Activated T-cell treated with anti-CD3 and anti-CD28 coated beads, Interleukin-2, amount 50 U/mL, for 1 hour (primary cell): ENCODE results near the gene FAR2.
"Not testable (repeated sequence)": the region's sequence is repeated elsewhere in the genome, so short reads cannot be mapped to it uniquely, and the experiment has no call there.

ENCODE experiments used
- DNase-seq: peaks from one replicate; pipeline ENCODE4 v3.0.0-alpha.2; 2020

The FAR2 gene

DNA sequence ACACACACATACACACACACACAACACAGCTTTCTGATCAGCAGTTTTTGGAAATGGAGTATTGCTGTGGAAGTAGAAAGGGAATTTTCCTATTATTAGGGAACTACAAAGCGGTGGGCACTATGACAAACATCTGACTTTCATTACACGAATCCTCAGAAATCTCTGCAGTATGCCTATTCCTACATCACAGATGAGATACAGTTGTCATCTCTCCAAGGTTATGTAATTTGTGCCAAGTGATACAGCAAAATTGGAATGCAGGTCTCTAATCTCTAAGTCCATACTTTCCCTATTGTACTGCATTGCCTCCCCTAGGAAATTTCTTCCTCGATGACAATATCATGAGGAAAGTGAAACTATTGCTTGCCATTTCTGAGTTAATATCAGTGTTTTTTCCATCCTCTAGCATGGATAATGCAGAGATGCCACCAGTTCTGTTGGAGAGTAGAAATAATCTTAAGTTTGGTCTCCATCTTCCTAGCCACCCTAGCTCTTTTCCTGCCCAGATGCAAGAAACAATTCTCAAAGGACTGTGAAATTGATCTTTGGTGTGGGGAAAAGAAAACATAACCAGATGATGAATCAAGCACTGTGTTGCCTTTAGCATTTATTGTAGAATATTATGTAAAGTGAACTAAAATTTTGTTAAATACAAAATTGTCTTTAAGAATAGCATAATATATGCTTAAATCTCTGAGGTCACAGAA is 137.2 kb downstream of the FAR2 start:
- no peak for DNase-seq

DNA sequence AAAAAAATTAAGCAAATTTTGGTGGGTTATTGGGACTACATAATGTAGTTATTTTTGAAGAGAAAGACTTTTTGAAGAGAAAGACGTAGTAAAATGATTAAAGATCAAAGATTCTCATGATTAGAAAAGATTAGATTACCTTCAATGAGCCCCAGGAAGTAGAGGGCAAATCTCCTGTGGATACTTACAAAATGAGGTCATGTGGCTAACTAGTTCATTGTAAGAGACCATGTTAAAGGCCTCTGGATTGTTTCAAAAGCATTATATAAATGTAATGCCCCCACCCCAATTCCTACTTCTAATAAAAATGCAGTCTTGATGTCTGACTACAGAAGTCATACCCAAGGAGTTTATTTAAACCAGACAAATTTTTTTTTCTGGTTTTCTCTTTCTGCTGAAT is 138.5 kb downstream of the FAR2 start:
- no peak for DNase-seq

DNA sequence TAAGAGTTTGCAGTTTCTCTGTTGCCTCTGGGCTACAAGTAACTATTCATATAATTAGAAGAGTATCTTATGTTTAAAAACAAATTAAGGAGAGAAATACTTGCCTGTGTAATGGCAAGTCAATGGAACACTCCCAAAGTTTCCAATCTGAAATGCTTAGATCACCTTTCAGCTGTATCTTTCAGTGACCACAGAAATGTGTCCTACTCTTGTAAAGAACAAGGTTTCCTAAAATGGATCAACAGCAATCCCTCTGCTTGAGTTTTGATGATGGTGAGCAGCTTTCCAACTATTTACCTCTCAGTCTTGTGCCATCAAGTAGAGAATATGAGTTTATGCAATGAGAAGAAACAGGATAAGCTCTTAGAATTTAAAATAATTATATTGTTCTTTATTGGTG is 139.0 kb downstream of the FAR2 start:
- DNase-seq = no peak

DNA sequence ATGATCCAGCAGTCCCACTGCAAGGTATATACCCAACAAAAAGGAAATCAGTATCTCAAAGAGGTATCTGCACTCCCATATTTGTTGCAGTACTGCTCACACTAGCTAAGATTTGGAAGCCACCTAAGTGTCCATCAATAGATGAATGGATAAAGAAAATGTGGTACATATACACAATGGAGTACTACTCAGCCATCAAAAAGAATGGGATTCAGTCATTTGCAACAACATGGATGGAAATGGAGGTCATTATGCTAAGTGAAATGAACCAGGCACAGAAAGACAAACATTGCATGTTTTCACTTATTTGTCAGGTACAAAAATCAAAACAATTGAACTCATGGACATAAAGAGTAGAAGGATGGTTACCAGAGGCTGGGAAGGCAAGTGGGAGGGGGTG is 141.4 kb downstream of the FAR2 start:
- not testable (repeated sequence) for DNase-seq

DNA sequence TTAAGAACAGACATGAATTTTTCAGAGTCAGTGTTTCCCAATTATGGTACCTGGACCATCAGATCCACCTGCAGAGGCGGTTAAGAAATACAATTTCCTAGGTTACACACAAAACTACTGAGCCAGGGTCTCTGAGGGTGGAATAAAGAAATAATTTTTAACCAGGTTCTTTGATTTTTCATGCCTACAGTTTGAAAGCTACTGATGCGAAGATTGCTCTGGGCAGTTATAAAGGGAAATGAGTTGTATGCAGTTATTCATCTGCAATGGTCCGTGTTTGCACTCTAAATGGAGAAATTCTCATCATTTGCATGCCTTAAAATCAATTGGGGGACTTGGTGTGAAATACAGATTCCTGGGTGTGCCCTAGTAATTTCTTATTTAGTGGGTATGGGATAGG is 142.1 kb downstream of the FAR2 start:
- DNase-seq = no peak

DNA sequence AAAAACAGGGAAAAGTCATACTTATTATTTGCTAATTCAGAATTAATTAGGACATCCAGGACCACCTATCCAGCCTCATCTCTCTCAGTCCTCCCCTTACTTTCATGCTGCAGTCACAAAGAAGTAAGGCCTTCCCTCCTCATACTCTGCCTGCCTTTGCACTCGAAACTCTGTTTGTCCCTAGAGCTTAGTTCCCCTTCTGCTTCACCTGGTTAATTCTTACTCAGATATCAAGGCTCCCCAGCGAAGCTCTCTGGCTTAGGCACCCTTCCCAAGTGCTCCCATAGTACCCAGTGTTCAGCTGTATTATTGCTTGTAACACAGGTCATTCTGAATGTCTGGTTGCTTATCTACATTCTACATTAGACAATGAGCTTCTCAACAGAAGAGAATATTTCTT is 150.6 kb downstream of the FAR2 start:
- DNase-seq = no peak

DNA sequence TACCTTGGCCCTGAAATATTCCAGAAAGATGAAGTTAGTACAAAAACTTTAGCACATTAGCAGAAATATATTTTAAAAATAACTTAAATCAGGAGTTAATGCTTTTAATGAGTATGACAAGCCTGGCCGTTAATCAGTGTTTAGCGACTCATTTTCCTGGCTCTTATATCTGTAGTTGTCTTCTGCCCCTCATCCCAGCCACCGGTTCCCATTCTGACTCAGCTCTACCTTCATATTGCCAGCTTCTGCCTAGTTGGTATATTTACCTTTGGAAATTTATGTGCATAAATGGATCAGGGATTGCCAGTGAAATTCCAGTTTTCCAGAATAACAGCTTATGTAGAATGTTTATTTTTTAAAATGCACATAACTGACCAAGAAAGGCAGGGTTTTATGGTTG is 152.0 kb downstream of the FAR2 start:
- DNase-seq = no peak

DNA sequence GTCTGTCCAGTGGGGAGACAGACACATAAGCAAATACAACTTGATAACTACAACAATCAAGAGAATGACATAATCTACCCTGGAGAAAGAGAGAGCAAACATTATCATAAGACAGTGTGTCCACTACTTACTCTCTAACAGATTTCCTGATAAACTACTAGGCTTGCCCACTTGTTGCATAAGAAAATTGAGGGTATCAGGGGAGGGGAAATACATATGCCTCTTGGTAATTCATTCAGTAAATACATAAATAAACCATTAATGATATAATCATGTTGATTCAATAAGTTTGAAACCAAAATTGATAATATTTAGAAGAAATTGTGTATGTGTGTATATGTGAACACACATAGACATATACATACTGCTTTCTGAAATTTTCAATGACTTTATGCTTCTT is 155.3 kb downstream of the FAR2 start:
- DNase-seq = no peak

DNA sequence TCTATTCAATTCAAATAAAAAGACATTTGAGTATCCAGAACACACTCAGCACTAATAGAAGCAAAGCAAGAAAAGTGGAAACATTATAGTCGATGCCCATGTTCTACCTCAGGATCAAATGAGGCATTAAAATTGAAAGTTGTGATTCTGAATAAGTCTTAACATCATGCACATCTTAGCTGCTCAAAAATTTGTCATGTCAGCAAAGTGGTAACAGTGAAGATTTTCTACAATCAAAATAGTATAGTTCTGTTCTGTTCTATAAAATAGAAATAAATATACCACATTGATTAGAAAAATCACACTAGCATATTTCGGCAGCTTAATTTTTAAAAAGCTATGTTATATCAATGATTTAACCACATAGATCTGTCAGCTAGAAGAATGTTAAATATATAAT is 157.2 kb downstream of the FAR2 start:
- no peak for DNase-seq

DNA sequence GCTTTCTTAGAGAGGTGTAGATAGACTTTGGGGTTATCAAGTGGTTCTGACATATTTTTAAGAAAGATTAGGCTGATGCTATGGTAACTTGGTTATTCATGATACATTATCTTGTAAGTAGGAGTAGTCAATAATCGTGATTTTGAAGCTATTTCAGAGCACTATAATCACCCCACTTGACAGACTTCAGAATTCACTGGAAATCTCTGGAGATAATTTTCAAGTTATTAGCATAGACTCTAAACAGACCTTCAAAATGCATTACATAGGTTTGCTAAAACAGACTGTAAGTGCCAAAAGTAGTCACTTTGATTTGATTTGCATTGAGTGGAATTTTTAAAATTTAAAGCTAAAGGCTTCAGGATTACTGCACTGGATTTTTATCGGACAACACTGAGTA is 157.6 kb downstream of the FAR2 start:
- no peak for DNase-seq

DNA sequence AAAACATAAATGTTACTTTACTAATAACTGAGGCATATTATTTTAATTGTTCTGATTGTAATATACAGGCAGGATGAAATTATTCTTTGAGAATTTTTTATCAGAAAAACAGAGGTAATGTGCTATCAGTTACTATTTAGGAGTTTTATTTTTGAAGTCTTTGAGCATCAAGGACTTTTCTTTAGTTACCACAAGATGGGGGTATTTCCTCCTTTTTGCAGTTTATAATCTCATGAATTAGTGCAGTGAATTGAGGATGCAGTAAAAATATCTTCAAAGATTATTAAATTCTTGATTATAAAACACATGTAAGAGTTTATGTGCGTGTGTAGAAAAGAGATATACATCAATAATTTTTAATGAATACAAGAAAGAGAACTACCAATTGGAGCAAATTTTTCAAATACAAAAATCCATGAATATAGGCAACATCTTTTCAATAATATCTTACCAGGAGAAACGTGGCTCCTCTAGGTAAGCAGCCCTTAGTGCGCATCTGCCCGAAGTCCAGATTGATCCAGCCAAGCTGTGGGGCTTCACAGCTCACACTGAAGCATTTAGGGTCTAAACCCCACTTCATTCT is 160.3 kb downstream of the FAR2 start:
- no peak for DNase-seq

DNA sequence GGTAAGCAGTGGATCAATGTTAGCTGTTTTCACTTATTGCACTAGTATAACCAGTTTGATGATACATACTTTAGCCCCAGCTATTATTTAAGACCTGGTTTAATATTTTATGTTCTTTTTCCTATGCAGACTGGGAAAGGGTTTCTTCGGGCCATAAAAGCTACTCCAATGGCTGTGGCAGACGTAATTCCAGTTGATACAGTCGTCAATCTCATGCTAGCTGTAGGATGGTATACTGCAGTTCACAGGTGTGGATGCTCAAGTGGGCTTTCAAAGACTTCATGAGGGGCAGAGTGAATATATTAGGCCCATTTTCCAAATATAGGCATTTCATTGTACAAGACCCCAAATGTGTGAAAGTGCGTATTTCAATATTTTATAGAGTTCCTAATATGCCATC is 161.8 kb downstream of the FAR2 start:
- no peak for DNase-seq

DNA sequence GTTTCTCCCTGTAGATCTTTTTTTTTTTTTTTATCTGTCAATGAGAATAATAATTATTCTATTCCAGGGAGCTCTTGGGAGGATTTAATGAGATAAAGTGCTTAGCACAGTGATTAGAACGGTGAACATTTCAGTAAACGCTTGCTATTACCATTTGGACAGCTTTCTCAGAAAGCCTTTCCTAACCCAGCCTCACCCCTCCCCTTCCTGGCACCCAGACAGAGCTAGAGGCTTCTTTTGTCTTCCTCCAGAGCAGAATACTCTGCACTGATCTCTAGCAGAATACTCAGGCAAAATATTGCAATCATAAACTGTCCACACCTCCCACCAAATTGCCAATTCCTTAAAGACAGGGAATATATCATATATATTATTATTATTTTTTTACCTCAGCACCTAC is 165.3 kb downstream of the FAR2 start:
- DNase-seq = no peak

DNA sequence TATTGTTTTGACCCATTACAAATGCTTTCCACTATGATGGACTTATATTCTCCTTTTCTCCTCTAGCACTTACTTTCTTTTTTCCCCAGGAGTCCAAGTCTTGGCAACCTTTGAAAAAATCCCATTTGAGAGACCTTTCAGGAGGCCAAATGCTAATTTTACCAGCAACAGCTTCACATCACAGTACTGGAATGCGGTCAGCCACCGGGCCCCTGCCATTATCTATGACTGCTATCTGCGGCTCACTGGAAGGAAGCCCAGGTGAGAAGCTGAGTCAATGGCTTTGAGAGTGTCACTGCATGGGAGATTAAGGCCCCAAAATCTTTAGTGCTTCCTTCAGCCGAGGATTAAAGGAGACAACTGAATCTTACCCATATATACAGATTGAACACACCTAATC is 167.7 kb downstream of the FAR2 start:
- DNase-seq = no peak

DNA sequence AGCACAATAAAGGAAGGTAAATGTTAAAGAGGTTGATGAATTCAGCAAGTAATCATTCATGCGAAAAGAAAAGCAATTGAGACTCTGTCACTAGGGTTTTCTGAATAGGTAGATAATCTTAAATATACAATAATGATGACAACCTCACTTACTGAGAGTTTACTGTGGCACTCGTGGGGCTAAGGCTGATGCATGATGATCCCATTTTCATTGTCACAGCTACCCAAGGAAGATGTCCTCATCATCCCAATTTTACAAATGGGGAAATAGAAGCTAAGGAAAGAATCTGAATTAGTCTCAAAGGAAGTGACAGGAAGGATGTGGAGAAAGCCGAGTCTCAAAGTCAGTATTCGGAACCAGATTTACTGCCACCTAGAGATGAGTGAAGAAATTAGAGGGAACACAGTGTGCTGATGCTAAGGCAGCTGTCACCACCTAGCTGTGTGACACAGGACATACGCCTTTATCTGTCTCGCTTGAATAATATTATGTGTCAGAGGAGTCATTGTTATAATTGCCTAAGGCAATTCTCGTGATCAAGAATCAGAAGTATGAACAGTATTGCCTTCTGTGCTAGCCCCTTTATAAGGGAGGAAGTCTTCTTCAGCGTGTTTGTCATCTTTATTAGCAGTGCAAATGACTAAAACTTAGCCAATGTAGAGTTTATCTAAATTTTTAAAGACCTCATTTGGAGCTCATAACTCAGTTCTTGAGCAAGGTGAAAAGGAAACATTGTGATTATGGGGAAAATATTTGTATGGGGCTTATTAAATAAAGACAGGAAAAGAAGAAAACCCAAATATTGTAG is 168.7 kb downstream of the FAR2 start:
- peak; percentile 25 for DNase-seq

DNA sequence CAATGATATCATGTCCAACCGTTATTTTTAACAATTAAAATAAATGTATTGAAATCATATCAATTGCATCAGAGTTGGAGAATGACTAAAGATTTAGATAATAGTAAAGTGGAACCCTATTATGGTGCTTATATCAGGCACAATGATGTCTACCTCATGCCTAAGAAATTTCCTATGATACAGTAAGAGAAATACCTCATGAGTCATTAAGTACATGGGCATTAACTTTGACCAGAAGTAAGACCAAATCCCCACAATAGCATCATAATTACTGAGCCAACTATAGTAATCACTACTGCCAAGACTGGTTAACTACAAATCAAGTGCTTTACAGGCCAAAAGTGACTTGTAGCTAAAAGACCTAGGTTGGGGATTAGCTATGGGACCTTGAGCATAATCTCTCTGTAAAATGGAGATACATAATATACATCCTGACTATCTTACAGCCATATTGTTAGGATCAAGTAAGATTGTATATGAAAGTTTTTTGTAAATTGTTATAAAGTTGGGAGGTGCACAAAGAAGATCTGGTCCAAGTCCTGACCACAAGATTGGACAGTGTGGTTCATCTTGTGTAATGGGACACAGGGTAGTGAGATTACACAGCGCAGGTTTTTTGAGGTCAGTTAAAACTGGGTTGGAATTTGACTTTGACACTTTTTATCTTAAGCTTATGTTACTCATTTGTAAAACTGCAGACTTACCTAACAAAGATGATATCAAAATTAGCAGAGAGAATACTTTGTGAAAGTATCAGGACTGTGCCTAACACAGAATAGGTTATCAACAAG is 171.4 kb downstream of the FAR2 start:
- DNase-seq = no peak

DNA sequence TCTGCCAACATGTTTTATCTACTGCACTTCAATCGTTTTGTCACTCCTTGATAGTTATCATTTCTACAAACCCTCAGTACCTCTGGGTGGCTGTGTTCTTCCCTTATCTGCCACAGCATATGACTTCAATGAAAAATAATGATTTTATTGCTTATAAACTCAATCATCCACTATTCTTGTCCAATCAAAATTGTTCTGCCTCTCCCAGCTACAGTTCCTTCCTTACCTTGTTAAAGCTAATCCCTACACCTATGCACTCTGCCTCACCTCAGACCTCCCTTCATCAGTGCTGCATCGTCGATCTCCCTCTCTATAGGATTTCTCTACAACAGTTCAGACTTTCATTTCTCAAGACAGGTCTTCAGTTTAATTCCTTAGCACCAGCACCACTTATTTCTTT is 173.1 kb downstream of the FAR2 start:
- DNase-seq = no peak

DNA sequence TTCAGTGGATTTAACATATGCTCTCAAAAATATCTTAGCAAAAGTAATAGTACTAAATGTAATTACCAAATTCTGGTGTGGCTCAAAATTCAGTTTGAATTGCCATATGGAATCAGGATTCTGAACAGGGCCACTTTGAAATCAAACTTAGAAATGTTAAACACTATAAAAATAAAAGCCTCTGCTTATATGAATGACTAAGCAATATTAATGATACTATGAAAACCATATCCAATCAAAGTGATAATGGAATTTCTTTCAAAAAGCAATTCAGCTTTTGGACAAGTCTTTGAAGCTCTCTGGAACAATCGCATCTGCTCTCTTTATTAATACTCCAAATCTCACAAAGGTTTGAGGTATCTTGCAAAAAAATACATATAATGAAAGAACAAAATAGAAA is 180.3 kb downstream of the FAR2 start:
- no peak for DNase-seq

DNA sequence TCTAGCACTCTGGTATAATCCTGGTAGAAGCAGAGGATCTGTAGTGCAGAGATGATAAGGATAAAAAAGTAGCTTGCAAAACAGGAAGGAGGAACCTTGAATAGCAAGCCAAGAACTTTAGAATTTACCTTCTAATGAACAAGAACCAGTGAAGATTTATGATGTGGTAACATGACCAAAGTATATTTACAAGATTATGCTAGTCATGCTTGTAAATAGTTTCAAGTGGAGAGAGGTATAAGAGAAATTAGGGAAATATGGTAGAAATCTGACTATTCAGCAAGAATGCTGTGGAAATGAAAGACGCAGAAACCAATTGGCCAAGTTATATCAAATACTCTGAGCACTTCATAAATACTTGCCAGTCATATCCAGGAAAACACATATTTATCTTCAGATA is 184.1 kb downstream of the FAR2 start:
- DNase-seq = no peak

DNA sequence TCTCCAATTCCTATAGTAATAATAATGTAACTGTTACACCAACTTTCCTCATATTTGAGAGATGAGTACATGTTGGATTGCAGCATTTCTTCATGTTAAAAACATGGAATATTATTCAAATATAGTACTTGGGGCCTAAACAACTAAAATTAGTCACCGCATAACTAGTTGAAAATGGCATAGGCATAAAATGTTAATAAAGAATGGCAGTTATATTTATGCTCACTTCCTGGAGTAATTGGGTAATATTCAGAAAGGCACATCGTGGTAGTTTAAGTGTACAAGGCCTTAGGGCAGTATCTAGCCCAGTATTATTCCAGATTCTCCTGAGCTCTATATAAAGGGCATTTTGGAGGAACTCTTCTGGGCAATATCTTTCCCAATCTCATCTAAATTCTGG is 185.9 kb downstream of the FAR2 start:
- no peak for DNase-seq

DNA sequence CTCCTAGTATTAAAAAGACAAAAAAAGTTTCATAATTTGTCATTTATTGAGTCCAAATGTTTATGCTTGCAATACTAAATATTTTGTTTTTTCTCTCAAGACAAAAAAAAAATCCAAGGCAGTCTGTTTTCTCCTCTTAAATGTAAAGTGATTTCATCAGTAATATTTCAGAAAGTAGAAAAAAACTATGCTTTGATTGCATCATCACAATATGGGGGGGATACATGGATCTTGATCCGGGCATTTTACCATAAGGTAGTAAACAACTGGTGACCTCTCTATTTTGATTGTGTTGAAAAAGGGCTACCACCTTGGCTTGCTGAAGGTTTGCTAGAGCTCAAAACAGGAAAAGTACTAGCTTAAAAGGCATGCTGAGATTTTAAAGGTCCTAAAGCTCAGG is 188.2 kb downstream of the FAR2 start:
- DNase-seq = no peak

DNA sequence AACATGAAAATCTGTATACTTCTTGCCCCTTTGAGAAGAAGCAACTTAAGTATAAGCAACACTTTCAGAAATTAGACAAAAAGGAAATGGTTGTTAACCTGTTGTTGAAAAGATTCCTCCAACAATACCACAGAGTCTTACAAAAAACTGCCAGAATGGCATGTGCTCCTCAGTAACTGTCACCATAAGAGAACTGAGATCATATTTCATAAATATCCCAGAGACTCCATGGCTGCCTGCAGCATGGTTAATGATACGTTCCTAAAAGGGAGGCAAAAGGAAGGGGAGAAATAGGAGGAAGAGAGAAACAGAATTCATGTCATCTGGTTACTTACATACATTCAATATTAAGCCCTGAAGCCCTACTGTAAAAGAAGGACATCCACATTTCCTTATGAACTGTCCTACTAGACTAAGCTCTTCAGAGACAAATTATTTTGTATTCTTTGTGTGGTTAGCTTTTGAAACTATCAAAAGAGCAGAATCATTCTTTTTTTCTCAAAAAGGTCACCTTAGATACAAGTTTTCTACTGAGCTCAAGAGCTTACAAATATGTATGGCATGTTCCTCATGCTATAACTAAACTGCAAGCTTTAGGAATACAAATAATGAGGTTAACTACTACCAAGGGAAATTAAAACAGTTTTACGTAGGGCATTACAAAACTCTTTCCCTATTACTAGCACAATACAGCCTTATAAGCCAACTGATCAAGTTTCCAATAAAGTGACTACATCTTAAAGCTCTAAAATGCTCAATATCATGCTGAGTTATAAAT is 194.1 kb downstream of the FAR2 start:
- no peak for DNase-seq
